HG03175 (cell line): ENCODE data around the gene GRM7.
A peak's percentile ranks its signal among the peaks of the same experiment; 100 is the strongest.

Source experiments
- ATAC-seq: cut with Tn5 transposase; IDR thresholded peaks from one replicate; pipeline ENCODE4 v1.9.1; 2021; ENCODE audit warnings: mild to moderate bottlenecking, moderate library complexity; ENCODE audit not compliant: unreplicated experiment

The GRM7 gene

GRCh38 chr3:7112523-7113056 is 251.7 kb downstream of the GRM7 start:
- no peak for ATAC-seq

DNA sequence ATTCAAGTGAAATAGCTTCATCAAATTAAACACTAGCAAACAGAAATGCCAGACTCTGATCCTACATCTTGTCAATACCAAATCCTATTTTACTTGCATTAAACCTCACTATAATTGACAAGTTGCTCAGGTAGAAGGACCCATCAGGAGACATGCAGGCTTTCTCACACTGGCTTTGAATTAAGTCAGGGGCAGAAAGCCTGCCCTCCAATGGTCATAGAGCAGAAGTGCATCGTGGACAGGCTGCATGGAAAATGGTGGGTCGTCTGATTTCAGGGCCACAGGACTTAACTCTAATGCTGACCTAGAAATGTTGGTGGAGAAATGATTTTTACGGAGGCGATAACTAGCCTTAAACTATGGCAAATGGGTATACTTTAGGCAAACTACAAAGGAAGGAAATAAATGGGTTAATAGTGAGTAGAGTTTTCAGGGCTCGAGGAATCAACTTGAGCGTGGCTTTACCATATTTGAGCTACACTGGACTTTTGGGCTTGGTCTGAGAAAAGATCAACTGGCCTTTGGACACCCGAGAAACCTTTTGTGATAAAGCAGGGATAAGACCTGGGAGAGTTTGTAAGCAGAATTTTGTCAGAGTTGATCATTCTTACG is 283.9 kb downstream of the GRM7 start:
- ATAC-seq: no peak

DNA sequence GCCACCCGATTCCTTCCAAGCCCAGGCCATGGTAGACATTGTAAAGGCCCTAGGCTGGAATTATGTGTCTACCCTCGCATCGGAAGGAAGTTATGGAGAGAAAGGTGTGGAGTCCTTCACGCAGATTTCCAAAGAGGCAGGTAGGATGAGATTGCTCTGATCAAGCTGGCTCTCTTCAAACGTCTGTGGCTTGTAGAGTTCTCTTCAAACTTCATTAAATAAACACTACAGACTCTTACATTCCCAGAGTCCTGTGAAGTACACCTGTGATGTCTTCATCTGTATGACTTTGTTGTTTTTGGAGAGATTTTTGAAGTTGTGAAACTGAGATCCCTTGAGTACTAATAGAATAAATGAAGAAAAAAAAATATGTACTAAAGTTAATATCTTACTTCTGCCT is 285.6 kb downstream of the GRM7 start:
- ATAC-seq: no peak

DNA sequence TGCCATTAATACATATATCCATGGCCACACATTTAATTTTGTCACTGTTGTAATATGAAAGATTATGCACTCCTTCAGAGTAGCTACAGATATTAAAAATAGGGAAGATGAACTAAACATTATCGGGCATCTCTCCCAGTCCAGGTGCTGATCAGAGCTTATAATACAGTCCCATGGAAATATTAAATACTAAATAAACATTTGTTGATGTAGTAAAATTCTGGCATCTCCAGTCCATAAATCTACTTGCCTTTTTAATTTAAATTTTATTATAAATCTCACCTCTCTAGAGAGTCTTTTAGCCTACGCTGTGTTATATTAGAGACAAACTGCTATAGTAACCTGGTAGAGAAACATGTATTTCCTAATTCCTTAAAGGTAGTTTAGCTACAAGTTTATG is 297.6 kb downstream of the GRM7 start:
- ATAC-seq: no peak

GRCh38 chr3:7160689-7161088 is 299.8 kb downstream of the GRM7 start:
- ATAC-seq: no peak

GRCh38 chr3:7166460-7166859 is 305.5 kb downstream of the GRM7 start:
- no peak for ATAC-seq

- ATAC-seq: no peak
Measured at GRCh38 chr3:7171493-7171892, 310.6 kb downstream of the GRM7 start.

DNA sequence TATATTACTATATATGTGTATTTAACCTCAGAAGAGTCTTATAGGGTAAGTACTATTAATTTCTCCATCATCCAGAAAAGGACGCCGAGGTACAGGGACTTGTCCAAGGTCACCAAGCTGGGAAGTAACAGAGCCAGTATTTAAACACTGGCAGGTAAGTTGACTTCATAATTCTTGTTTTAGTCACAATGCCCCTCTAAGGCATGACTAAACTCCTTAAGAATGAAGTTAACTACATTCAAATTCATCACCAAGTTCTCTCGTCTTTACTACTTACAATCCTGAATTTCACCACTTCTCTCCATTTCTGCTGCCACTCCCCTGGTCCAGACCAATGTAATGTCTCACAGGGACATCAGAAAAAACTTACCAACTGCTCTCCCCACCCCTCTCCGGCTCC is 312.1 kb downstream of the GRM7 start:
- ATAC-seq: no peak

DNA sequence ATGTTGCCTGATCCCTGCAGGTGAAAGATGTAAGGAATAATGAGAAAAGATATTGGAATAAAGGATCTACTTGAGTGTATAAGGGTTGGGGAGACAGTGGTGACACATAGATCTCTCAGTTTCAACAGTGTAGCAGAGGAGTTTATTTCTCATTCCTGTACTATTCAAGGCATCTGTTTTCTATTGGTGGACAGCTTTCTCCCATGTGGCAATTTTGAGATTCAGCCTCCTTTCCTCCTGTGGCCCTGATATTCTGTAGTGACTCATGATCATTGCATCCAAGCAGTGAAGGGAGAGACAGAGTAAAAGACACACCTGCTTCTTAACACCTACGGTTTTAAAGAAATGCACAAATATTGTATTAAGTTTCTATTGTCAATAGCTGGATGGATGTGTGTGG is 327.6 kb downstream of the GRM7 start:
- no peak for ATAC-seq

DNA sequence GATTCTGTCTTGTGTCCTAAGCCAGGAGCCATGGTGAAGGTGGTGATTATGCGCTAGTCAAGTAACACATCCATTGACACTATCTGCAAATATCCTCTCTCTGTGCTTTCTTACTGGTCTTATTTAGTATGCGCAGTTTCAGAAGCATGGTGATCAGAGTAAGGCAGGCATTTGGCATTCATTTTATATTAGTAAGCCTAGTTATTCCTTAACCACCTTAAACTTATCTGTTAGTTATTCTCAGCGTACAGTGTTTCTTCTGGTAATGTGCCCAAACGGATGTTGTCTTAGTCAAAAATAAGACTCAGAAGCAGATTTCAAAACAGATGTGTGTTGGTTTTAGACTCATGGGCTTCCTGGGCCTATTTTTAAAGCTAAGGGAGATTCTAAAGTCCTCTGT is 329.2 kb downstream of the GRM7 start:
- peak; percentile 48 for ATAC-seq

DNA sequence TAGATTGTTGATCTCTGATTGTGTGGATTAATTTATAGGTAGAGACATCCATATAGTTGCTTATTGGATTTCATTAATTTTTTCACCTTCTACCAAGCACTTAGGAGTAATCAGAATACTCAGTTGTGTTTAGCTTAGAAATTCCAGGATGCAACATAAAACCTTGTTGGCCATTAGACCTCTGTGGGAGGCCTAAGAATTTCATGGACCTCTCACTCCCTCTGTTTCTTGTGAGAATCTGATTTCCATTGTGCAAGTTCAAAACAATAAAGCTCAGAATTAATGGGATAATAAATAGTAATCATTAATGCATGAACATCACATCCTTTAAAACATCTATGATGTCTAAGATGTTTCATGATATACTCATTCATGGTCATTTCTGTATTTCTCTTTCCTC is 332.4 kb downstream of the GRM7 start:
- no peak for ATAC-seq

DNA sequence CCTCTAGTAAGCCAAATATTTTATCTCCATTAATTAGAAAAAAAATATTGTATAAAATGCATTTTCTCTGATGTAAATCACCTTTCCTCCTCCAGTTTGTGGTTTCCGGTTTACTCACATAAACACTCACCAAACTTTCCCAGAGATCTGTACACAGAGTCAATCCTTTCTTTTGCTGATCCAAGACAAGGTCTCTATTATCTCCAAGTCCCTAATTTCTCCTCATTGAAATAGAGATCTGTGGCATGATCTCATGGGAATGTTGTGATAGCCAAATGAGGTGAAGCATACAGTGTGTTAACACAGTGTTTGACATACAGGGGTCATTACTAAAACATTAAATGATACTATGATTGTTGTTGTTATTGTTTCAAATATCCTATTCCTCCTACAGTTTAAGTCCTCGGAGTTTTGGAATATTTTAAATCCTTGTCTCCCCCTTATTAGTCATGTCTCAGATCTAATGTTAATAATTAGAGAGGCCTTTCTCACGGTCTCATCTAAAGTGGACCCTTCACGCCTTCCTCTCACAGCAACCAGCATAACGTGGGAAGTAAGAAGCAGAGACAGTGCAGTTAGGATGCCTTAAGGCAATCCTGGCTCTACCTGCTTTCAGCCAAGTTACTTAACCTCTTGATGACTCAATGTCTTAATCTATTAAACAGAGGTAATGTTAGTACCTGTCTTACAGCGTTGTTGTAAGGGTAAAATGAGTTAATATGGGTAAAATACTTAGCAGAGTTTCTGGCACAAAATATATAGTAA is 333.3 kb downstream of the GRM7 start:
- ATAC-seq: no peak

DNA sequence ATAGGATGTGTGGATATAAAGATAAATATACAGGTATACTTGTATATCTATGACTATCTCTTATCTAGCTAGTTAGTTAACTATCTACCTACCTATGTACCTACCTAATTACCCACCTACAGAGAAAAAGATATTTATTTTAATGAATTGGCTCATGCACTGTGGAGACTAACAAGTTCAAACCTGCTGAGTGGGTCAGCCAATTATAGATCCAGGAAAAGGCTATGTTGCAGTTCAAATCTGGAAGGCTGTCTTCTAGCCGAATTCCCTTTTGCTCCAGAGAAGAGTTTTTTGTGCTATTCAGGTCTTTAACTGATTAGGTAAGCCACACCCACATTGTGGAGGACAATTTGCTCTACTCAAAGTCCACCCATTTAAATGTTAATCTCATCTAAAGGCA is 335.0 kb downstream of the GRM7 start:
- ATAC-seq: no peak

- ATAC-seq: no peak
Measured at GRCh38 chr3:7201784-7202183, 340.9 kb downstream of the GRM7 start.

DNA sequence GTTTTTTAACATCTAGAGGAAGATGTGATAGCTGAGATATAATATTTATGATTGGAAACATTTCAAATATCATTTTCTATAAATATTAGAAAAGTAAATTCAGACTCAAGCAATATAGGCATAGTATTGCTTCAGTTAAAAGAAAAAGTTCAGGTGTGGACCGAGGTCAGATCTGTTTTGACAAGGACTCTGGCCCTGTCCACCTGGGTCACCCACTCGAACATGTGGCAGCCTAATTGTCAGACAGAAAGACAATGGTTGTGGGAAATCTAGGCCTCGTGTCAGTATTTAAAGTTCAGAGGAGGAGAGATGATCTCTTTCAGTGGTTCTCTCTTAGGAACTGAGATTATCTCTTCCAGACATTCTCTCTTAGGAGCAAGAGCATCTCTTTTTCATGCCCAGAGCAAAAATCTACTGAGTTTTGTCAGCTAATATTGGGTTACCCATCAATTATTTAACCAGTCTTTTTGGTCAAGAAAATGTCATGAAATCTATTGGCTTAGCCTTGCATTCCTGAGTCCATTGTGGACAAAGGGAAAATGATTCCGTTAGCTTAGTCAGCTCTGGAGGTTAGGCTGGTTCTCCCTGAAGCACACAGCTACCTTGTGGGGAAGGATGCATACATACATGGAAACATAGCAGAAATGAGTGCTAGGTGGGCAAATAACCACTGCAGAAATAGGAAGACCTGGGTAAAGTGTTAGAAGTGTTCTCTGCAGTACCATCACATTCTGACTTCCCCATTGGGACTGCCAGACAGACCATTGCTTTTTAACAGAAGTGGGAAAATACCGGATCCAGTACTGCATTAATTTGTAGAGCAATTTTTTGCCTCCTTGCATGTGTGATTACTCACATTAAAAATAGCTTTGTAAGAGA is 343.3 kb downstream of the GRM7 start:
- peak; percentile 45 for ATAC-seq

GRCh38 chr3:7204848-7205156 is 343.9 kb downstream of the GRM7 start:
- ATAC-seq: peak; percentile 40

DNA sequence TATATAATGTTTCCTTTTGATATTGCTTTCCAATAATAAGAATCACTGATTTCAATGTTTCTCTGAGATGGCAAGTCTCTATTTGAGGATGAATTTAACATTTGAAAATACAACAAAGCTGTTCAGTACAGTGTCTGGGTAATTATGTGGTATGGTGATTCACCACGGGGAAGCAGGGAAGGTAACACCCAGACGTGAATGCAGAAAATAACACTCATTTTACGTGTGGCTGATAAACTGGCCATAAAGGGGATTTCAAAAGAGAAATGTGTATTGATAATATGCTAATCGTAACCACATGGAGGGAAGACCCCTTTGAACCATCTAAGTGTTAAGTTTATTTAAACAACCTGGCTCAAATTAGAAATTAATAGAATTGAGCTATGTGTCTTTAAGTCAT is 344.6 kb downstream of the GRM7 start:
- peak; percentile 31 for ATAC-seq

DNA sequence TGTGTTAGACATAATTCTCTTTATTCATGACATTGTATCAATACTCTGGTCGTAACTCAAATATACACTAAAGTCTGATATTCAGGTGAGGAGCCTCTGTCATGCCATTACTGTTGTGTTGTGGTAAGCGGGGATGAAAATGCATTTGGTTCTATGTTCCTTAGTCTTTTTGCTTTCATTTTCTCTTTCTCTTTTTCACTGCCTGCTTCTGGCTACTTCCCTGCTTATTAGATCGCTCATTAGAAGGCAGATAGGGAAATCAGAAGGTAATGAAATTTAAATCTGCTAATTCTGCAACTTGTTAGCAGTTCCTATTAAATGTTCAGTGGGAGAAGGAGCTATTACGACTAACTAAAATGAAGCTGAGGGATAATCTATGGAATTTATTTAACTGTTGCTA is 345.0 kb downstream of the GRM7 start:
- peak; percentile 40 for ATAC-seq

DNA sequence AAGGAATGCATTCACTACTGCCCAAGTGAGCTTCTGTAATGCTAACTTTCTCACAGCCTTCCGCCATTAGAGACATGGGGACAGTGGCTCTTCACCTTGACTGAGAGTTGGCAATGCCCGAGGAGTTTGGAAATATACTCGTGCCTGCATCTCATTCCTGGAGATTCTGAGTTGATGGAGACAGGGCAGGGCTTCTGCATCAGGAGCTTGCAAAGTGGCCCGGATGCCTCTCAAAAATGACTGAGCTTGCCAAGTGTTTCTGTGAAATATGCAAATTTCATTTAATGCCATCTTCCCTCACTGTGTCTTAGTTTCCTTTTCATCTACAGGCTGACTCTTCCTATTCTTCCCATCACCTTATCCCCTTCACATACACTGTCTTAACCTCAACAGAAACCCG is 346.2 kb downstream of the GRM7 start:
- no peak for ATAC-seq

GRCh38 chr3:7207928-7208327 is 347.0 kb downstream of the GRM7 start:
- ATAC-seq: no peak

DNA sequence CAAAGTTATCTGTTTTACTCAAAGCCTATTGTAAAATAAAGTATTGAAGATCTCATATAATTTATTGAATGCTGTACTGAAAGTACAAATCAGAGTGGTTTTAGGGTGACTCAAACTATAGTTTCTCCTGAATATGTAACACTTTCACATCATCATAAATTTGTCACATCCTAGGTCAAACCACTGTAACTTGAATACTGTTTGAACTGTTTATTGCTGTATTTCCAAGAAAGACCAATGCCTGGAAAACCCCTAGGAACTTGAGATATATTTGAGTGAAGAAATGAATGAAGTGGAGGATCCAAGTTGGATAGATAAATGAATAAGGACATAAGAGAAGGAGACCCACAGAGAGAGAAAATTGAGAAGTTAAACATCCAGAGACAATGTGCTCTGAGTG is 348.2 kb downstream of the GRM7 start:
- no peak for ATAC-seq

DNA sequence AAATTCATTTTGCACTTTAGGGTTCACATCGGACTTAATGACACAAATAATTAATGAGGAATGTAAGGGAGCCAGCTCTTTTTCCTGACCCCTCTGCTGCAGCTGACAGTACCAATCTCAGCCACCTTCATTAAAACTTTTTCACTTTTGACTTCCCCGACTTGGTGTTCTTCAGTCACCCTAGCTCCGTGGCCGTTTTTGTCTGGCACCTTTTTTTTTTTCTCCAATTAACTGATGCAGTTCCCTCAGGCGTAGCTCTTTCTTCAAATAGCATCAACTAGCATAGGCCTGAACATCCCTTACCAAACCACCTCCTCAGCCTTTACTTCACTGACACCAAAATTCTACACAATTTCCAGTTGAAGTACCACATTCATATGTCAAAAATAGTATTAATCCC is 350.8 kb downstream of the GRM7 start:
- no peak for ATAC-seq
